Ovary (tissue), 9 donors: ENCODE results near the gene GSPT2. TPM values are rescaled to one million over a fixed set of nuclear protein-coding genes. Genes with fewer than 3 reads are reported as not detected.

Experiments
- DNase-seq, 5 donors: peaks; one replicate each; pipeline ENCODE4 v3.0.0-alpha.2; 2019 to 2020
- H3K27ac ChIP-seq, 2 donors: fragments of 200-600 bp; one replicate each; pipeline versions ENCODE4 v1.5.1 to v1.8.0; 2019 to 2022
- H3K27me3 ChIP-seq: fragments of 200-600 bp; one replicate; pipeline ENCODE4 v1.8.0; 2022
- H3K36me3 ChIP-seq: fragments of 200-600 bp; sonication (generic); one replicate; pipeline ENCODE4 v1.5.1; 2019
- H3K4me1 ChIP-seq: one replicate; pipeline ENCODE4 v1.8.1; 2013; ENCODE audit warnings: mild to moderate bottlenecking, moderate library complexity; ENCODE audit not compliant: insufficient read depth
- H3K4me3 ChIP-seq: fragments of 200-600 bp; sonication (generic); one replicate; pipeline ENCODE4 v1.5.1; 2017
- H3K9me3 ChIP-seq, 2 donors: fragments of 200-600 bp in 1 of 2; sonication (generic) in 1 of 2; one replicate each; pipeline versions ENCODE4 v1.5.1 to v1.8.1; 2013 to 2019; ENCODE audit warnings: mild to moderate bottlenecking in 1 of 2, moderate library complexity in 1 of 2
- CTCF ChIP-seq, 3 donors: fragments of 450-650 bp in 2 of 3; fragments of 200-600 bp in 1 of 3; IDR thresholded peaks; one replicate each; pipeline versions ENCODE4 v1.5.1 to v1.8.0; 2016 to 2022; ENCODE audit warnings: antibody characterized with exemption in 3 of 3, mild to moderate bottlenecking in 1 of 3
- EP300 ChIP-seq: sonication (generic); formaldehyde crosslinking; IDR thresholded peaks from one replicate; pipeline ENCODE4 v1.6.1; 2017; ENCODE audit warnings: antibody characterized with exemption
- POLR2A ChIP-seq: fragments of 450-650 bp; IDR thresholded peaks from one replicate; pipeline ENCODE4 v1.6.1; 2017; ENCODE audit warnings: antibody characterized with exemption, mild to moderate bottlenecking, moderate library complexity
- WGBS, 3 donors: extraction: QIAGEN DNeasy Blood & Tissue Kit in 1 of 3; methylation state at CpG; one replicate each; pipeline versions ENCODE4 v1.1.5 to v1.1.7; 2013 to 2017; 5-methylcytosine and 5-hydroxymethylcytosine counted together
- intact Hi-C, 4 donors: fragments of 100-400 bp; cut with DNase I; formaldehyde crosslinking; loops; one replicate each; pipeline versions ENCODE4 v1.11.0 to v1.15.1; 2022 to 2023
- polyA plus RNA-seq, 2 donors: library from polyadenylated mRNA; stranded (reverse); fragments of 200-250 nt in 1 of 2; fragments of 350-450 nt in 1 of 2; fragmentation: Illumina TruSeq in 1 of 2; extraction: RNeasy Lipid Tissue Mini Kit (QIAGEN cat#74804) in 1 of 2; gene quantifications; one replicate each; pipeline ENCODE4 v1.2.3, GENCODE V29; 2013 to 2014
- total RNA-seq, 7 donors: library from RNA; depleted of rRNA in 2 of 7; stranded (reverse); fragments of >200 nt in 2 of 7; fragmentation: NEBNext Ultra II Directional in 3 of 7; extraction: Animal tissue kit (Norgen Biotek cat#: 25700) in 3 of 7; gene quantifications; one replicate each; pipeline versions ENCODE4 v1.1.0 to v1.2.4, GENCODE V29; 2016 to 2023
- donor health status: DM: no; HTN: no; CAD: no; lungs with moderate emphysema.
- donor health status: DM: no; HTN: no; CAD: no.
- donor health status: Bipolar disorder and iron deficiency.
- donor health status: DM: yes; HTN: yes; CAD: no.
- donor health status: DM: no; HTN: no; CAD: no.
- donor health status: DM: yes; HTN: yes; CAD: no.

Gene GSPT2
- total and polyA plus RNA-seq, 9 donors = 4.5 to 17.5 (median 12.8) TPM

- Histone ChIP-seq H3K9me3 (no peaks in the 10 kb centered on the region), H3K4me1 (no peaks in the 10 kb centered on the region), H3K36me3 (no peaks in the 10 kb centered on the region), H3K27ac (no peak overlapping the region), H3K4me3 (no peak overlapping the region), H3K27me3 (no peaks in the 10 kb centered on the region)
- WGBS, 3 donors = 59 to 75% (median 69%) methylated on average over 3 of the region's 3 CpGs
- TF ChIP-seq POLR2A = no peak
- no peak for TF ChIP-seq CTCF (IDR thresholded peaks at IDR 0.05)
- TF ChIP-seq EP300 = no peak
- no peak for DNase-seq
- intact Hi-C loops = no loop called here
Observed at GRCh38 chrX:51779306-51779705, 36.1 kb downstream of the GSPT2 start.

GRCh38 chrX:51795136-51795535 lies 51.9 kb downstream of the GSPT2 start:
- no peak for DNase-seq
- H3K27me3 ChIP-seq = no peaks in the 10 kb centered on the region
- H3K9me3 ChIP-seq = no peaks in the 10 kb centered on the region

More at GRCh38 chrX:51795136-51795535, 51.9 kb downstream of the GSPT2 start:
- Histone ChIP-seq H3K4me3 (no peak overlapping the region), H3K27ac (no peak overlapping the region), H3K4me1 (no peaks in the 10 kb centered on the region), H3K36me3 (no peaks in the 10 kb centered on the region)
- TF ChIP-seq POLR2A (no peak), EP300 (no peak), CTCF (IDR thresholded peaks at IDR 0.05) (no peak)
- intact Hi-C loops = no loop called here
- WGBS, 3 donors = 64 to 72% (median 67%) methylated on average over 2 of the region's 2 CpGs

Other genes with a start within 250 kb of the GSPT2 start
- 10 to 100 TPM in 3 of 7 donors, 1 to 10 TPM in 4; 3.6 to 11.9 (median 9.2) TPM for gene NUDT11, start 246.8 kb upstream of the GSPT2 start, total RNA-seq
- 1 to 10 TPM; 7.5 TPM for gene NUDT11, start 246.8 kb upstream of the GSPT2 start, polyA plus RNA-seq
- gene CENPVL3, start 124.5 kb upstream of the GSPT2 start, total RNA-seq = not detected
- gene CENPVL3, start 124.5 kb upstream of the GSPT2 start, polyA plus RNA-seq = under 1 TPM in 1 of 2 donors, not detected in 1; 0.20 TPM
- not detected for gene CENPVL2, start 60.6 kb upstream of the GSPT2 start, total RNA-seq
- not detected for gene CENPVL2, start 60.6 kb upstream of the GSPT2 start, polyA plus RNA-seq
- gene CENPVL1, start 32.9 kb upstream of the GSPT2 start, total RNA-seq = not detected
- gene CENPVL1, start 32.9 kb upstream of the GSPT2 start, polyA plus RNA-seq = not detected
- gene MAGED1, start 150.2 kb downstream of the GSPT2 start, total RNA-seq = 100 to 1,000 TPM in 5 of 7 donors, 10 to 100 TPM in 2; 27.1 to 139 (median 111) TPM
- 100 to 1,000 TPM in 1 of 2 donors, 10 to 100 TPM in 1; 50.0 to 310 TPM for gene MAGED1, start 150.2 kb downstream of the GSPT2 start, polyA plus RNA-seq